ENCODE results near the gene ACTN2.

The ACTN2 gene

DNA sequence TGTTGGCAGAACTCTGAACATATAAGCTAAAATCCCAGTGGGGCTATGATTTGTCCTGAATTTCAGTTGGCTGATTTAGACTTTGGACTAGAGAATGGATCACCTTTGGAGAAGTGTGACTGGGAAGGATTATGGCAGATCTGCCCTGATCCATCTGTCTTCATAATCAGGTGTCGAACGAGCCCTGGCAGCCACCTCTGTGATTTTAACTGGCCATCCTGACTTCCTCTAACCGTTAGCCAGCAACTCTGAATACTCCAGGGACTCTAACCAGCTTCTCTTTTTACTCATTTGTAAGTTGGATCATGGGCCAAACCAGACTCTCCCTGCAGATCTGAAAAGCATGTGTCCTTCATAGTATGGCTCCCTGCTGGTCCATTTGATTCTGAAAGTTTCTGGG lies 32.0 kb downstream of the ACTN2 start:
- no peaks in the 10 kb centered on the region for H3K36me3 ChIP-seq (ENCODE audit: control insufficient read depth in 1 of 2, insufficient read depth in 2 of 2, low read depth in 1 of 2, low read length in 2 of 2)
- H4K8ac ChIP-seq (ENCODE audit: low read length) = no peak overlapping the region
- H3K27ac ChIP-seq (ENCODE audit: low read length, poor library complexity, severe bottlenecking) = no peak overlapping the region
- no peak overlapping the region for H2BK15ac ChIP-seq (ENCODE audit: low read depth, poor library complexity, severe bottlenecking)
- no peak overlapping the region for H2BK12ac ChIP-seq (ENCODE audit: low read length in 2 of 2)
- H3K4me1 ChIP-seq (ENCODE audit: control insufficient read depth, insufficient read depth, low read depth, low read length) = no peaks in the 10 kb centered on the region
- no peak overlapping the region for H3K14ac ChIP-seq (ENCODE audit: low read length in 2 of 2)
- H3K4me2 ChIP-seq (ENCODE audit: low read length, poor library complexity, severe bottlenecking) = no peak overlapping the region
- H3K79me1 ChIP-seq (replicated peaks; ENCODE audit: low read length, poor library complexity, severe bottlenecking) = no peaks in the 10 kb centered on the region
- H3K9me3 ChIP-seq (ENCODE audit: control insufficient read depth, low read length) = no peaks in the 10 kb centered on the region
- no peak for DNase-seq
- no peak overlapping the region for H2BK5ac ChIP-seq (ENCODE audit: low read depth, low read length, poor library complexity, severe bottlenecking)
- no peak overlapping the region for H3K23ac ChIP-seq (ENCODE audit: low read length in 2 of 2)
- H3K9ac ChIP-seq (ENCODE audit: low read length) = no peak overlapping the region
- H4K91ac ChIP-seq (ENCODE audit: low read length) = no peak overlapping the region
- no peaks in the 10 kb centered on the region for H3K27me3 ChIP-seq (ENCODE audit: control insufficient read depth in 1 of 2, insufficient read depth in 1 of 2, low read length in 2 of 2)
- H2BK120ac ChIP-seq (ENCODE audit: low read depth, low read length) = no peak overlapping the region
- no peak overlapping the region for H2AK5ac ChIP-seq (ENCODE audit: low read length, severe bottlenecking)
- no peak overlapping the region for H3K4ac ChIP-seq (ENCODE audit: low read depth in 1 of 2, low read length in 2 of 2)
- 76% methylated on average over 3 of the region's 3 CpGs for WGBS
- H2AFZ ChIP-seq (ENCODE audit: low read depth, low read length) = no peak overlapping the region
- no peak overlapping the region for H3K18ac ChIP-seq (ENCODE audit: low read depth in 1 of 2, low read length in 2 of 2)
- H3K4me3 ChIP-seq (ENCODE audit: insufficient read depth in 1 of 2, low read depth in 1 of 2, low read length in 2 of 2) = no peak overlapping the region

DNA sequence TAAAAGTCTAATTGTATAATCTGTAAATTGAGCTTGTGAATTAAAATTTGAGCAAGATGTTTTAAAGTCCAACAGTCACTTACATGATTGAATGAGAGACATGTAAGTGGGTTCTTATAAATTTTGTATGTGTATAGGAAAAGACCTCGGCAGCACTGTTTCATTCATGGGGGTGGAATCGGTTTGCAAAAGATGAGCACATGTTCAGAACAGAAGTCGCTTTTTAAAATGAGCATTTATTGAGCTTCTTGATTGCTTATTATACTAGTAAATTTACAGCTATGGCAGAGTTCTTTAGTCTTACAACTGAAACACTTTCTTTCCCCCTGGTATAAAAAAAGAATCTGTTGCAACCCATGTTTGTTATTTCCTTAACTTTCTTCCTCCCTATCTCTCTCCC lies 33.9 kb downstream of the ACTN2 start:
- H2BK5ac ChIP-seq (ENCODE audit: low read depth, low read length, poor library complexity, severe bottlenecking) = no peak overlapping the region
- no peak overlapping the region for H3K23ac ChIP-seq (ENCODE audit: low read length in 2 of 2)
- no peak overlapping the region for H3K9ac ChIP-seq (ENCODE audit: low read length)
- no peak overlapping the region for H2BK120ac ChIP-seq (ENCODE audit: low read depth, low read length)
- 89% methylated on average over 1 of the region's 3 CpGs for WGBS
- H3K4me1 ChIP-seq (ENCODE audit: control insufficient read depth, insufficient read depth, low read depth, low read length) = no peaks in the 10 kb centered on the region
- no peak overlapping the region for H2BK12ac ChIP-seq (ENCODE audit: low read length in 2 of 2)
- no peak overlapping the region for H2AK5ac ChIP-seq (ENCODE audit: low read length, severe bottlenecking)
- H3K4me2 ChIP-seq (ENCODE audit: low read length, poor library complexity, severe bottlenecking) = no peak overlapping the region
- no peaks in the 10 kb centered on the region for H3K9me3 ChIP-seq (ENCODE audit: control insufficient read depth, low read length)
- no peaks in the 10 kb centered on the region for H3K79me1 ChIP-seq (replicated peaks; ENCODE audit: low read length, poor library complexity, severe bottlenecking)
- H3K36me3 ChIP-seq (ENCODE audit: control insufficient read depth in 1 of 2, insufficient read depth in 2 of 2, low read depth in 1 of 2, low read length in 2 of 2) = no peaks in the 10 kb centered on the region
- no peak overlapping the region for H3K14ac ChIP-seq (ENCODE audit: low read length in 2 of 2)
- H3K4me3 ChIP-seq (ENCODE audit: insufficient read depth in 1 of 2, low read depth in 1 of 2, low read length in 2 of 2) = no peak overlapping the region
- no peak overlapping the region for H2AFZ ChIP-seq (ENCODE audit: low read depth, low read length)
- H3K18ac ChIP-seq (ENCODE audit: low read depth in 1 of 2, low read length in 2 of 2) = no peak overlapping the region
- H2BK15ac ChIP-seq (ENCODE audit: low read depth, poor library complexity, severe bottlenecking) = no peak overlapping the region
- no peak overlapping the region for H3K4ac ChIP-seq (ENCODE audit: low read depth in 1 of 2, low read length in 2 of 2)
- no peak overlapping the region for H4K91ac ChIP-seq (ENCODE audit: low read length)
- no peak for DNase-seq
- no peaks in the 10 kb centered on the region for H3K27me3 ChIP-seq (ENCODE audit: control insufficient read depth in 1 of 2, insufficient read depth in 1 of 2, low read length in 2 of 2)
- H3K27ac ChIP-seq (ENCODE audit: low read length, poor library complexity, severe bottlenecking) = no peak overlapping the region
- H4K8ac ChIP-seq (ENCODE audit: low read length) = no peak overlapping the region

DNA sequence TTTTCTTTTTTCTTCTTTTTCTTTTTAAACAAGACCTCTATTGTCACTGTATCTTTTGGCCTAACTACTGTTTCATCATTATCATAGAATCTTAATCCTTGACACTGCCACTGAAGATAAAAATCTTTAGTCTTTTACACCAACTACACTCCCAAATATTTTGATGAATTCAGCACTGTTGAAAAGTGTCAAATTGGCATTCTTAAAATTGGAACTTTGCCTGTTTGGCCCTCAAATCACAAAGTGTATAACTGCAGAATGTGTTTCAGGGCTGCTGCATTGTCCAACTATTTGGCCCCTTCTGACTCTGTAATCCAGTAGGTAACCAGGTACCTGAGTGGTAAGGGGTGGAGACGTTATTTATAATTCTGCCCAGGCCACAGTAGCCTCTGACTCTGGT lies 34.3 kb downstream of the ACTN2 start:
- no peak overlapping the region for H3K18ac ChIP-seq (ENCODE audit: low read depth in 1 of 2, low read length in 2 of 2)
- no peaks in the 10 kb centered on the region for H3K36me3 ChIP-seq (ENCODE audit: control insufficient read depth in 1 of 2, insufficient read depth in 2 of 2, low read depth in 1 of 2, low read length in 2 of 2)
- no peak overlapping the region for H3K23ac ChIP-seq (ENCODE audit: low read length in 2 of 2)
- H3K14ac ChIP-seq (ENCODE audit: low read length in 2 of 2) = no peak overlapping the region
- no peak overlapping the region for H4K8ac ChIP-seq (ENCODE audit: low read length)
- H3K27ac ChIP-seq (ENCODE audit: low read length, poor library complexity, severe bottlenecking) = no peak overlapping the region
- no peaks in the 10 kb centered on the region for H3K27me3 ChIP-seq (ENCODE audit: control insufficient read depth in 1 of 2, insufficient read depth in 1 of 2, low read length in 2 of 2)
- H3K9ac ChIP-seq (ENCODE audit: low read length) = no peak overlapping the region
- no peaks in the 10 kb centered on the region for H3K79me1 ChIP-seq (replicated peaks; ENCODE audit: low read length, poor library complexity, severe bottlenecking)
- H3K4me3 ChIP-seq (ENCODE audit: insufficient read depth in 1 of 2, low read depth in 1 of 2, low read length in 2 of 2) = no peak overlapping the region
- no peaks in the 10 kb centered on the region for H3K9me3 ChIP-seq (ENCODE audit: control insufficient read depth, low read length)
- H2BK120ac ChIP-seq (ENCODE audit: low read depth, low read length) = no peak overlapping the region
- H2AK5ac ChIP-seq (ENCODE audit: low read length, severe bottlenecking) = no peak overlapping the region
- no peak overlapping the region for H3K4ac ChIP-seq (ENCODE audit: low read depth in 1 of 2, low read length in 2 of 2)
- no peak for DNase-seq
- H2AFZ ChIP-seq (ENCODE audit: low read depth, low read length) = no peak overlapping the region
- no CpG with 5 or more reads among the region's 1 CpG for WGBS
- no peaks in the 10 kb centered on the region for H3K4me1 ChIP-seq (ENCODE audit: control insufficient read depth, insufficient read depth, low read depth, low read length)
- no peak overlapping the region for H4K91ac ChIP-seq (ENCODE audit: low read length)
- no peak overlapping the region for H2BK5ac ChIP-seq (ENCODE audit: low read depth, low read length, poor library complexity, severe bottlenecking)
- no peak overlapping the region for H2BK12ac ChIP-seq (ENCODE audit: low read length in 2 of 2)
- H2BK15ac ChIP-seq (ENCODE audit: low read depth, poor library complexity, severe bottlenecking) = no peak overlapping the region
- H3K4me2 ChIP-seq (ENCODE audit: low read length, poor library complexity, severe bottlenecking) = no peak overlapping the region

GRCh38 chr1:236724049-236724448 lies 37.8 kb downstream of the ACTN2 start:
- H3K27ac ChIP-seq (ENCODE audit: low read length, poor library complexity, severe bottlenecking) = no peak overlapping the region
- H3K4me1 ChIP-seq (ENCODE audit: control insufficient read depth, insufficient read depth, low read depth, low read length) = no peaks in the 10 kb centered on the region
- H3K18ac ChIP-seq (ENCODE audit: low read depth in 1 of 2, low read length in 2 of 2) = no peak overlapping the region
- no peak overlapping the region for H3K23ac ChIP-seq (ENCODE audit: low read length in 2 of 2)
- no peak overlapping the region for H2AK5ac ChIP-seq (ENCODE audit: low read length, severe bottlenecking)
- 97% methylated on average over 3 of the region's 6 CpGs for WGBS
- H3K36me3 ChIP-seq (ENCODE audit: control insufficient read depth in 1 of 2, insufficient read depth in 2 of 2, low read depth in 1 of 2, low read length in 2 of 2) = no peaks in the 10 kb centered on the region
- no peak overlapping the region for H3K4me2 ChIP-seq (ENCODE audit: low read length, poor library complexity, severe bottlenecking)
- no peak overlapping the region for H4K91ac ChIP-seq (ENCODE audit: low read length)
- H4K8ac ChIP-seq (ENCODE audit: low read length) = no peak overlapping the region
- H2BK5ac ChIP-seq (ENCODE audit: low read depth, low read length, poor library complexity, severe bottlenecking) = no peak overlapping the region
- no peaks in the 10 kb centered on the region for H3K9me3 ChIP-seq (ENCODE audit: control insufficient read depth, low read length)
- H2BK120ac ChIP-seq (ENCODE audit: low read depth, low read length) = no peak overlapping the region
- no peaks in the 10 kb centered on the region for H3K79me1 ChIP-seq (replicated peaks; ENCODE audit: low read length, poor library complexity, severe bottlenecking)
- DNase-seq = no peak
- no peak overlapping the region for H2AFZ ChIP-seq (ENCODE audit: low read depth, low read length)
- no peak overlapping the region for H3K4me3 ChIP-seq (ENCODE audit: insufficient read depth in 1 of 2, low read depth in 1 of 2, low read length in 2 of 2)
- H3K9ac ChIP-seq (ENCODE audit: low read length) = no peak overlapping the region
- H2BK12ac ChIP-seq (ENCODE audit: low read length in 2 of 2) = no peak overlapping the region
- no peaks in the 10 kb centered on the region for H3K27me3 ChIP-seq (ENCODE audit: control insufficient read depth in 1 of 2, insufficient read depth in 1 of 2, low read length in 2 of 2)
- H2BK15ac ChIP-seq (ENCODE audit: low read depth, poor library complexity, severe bottlenecking) = no peak overlapping the region
- no peak overlapping the region for H3K14ac ChIP-seq (ENCODE audit: low read length in 2 of 2)
- no peak overlapping the region for H3K4ac ChIP-seq (ENCODE audit: low read depth in 1 of 2, low read length in 2 of 2)

All from mesenchymal stem cell (in vitro differentiated cells and primary cell).